Activated CD8-positive, alpha-beta T cell treated with anti-CD3 and anti-CD28 coated beads for 36 hours (primary cell): ENCODE data around the gene NLRP12. TPM values are rescaled to one million over a fixed set of nuclear protein-coding genes. Genes with fewer than 3 reads are reported as not detected.
A peak's percentile ranks its signal among the peaks of the same experiment; 100 is the strongest.

Source experiments
- ATAC-seq: fragments of 200-7000 bp; cut with Tn5 transposase; one replicate; pipeline ENCODE4 v1.10.0; 2021; ENCODE audit warnings: mild to moderate bottlenecking, moderate library complexity
- CTCF ChIA-PET: fragments of 350-600 bp; sonication (Branson Sonifier 250); formaldehyde crosslinking; loops from one replicate; lab custom pipeline; 2021; ENCODE audit warnings: antibody characterized with exemption; lab: Charles Lee
- POLR2A ChIA-PET: fragments of 350-600 bp; sonication (Branson Sonifier 250); formaldehyde crosslinking; loops from one replicate; lab custom pipeline; 2021; ENCODE audit warnings: antibody characterized with exemption; lab: Charles Lee
- DNase-seq: peaks from one replicate; pipeline ENCODE4 v3.0.0-alpha.2; 2020
- H3K27ac Mint-ChIP-seq: one replicate; pipeline ENCODE4 v1.8.0; 2021; ENCODE audit warnings: mild to moderate bottlenecking, mixed read lengths
- H3K27me3 Mint-ChIP-seq: one replicate; pipeline ENCODE4 v1.8.0; 2021; ENCODE audit warnings: mixed read lengths
- H3K36me3 Mint-ChIP-seq: one replicate; pipeline ENCODE4 v1.8.0; 2021; ENCODE audit warnings: low read depth, mixed read lengths
- H3K4me1 Mint-ChIP-seq: one replicate; pipeline ENCODE4 v1.8.0; 2021; ENCODE audit warnings: low read depth, mixed read lengths
- H3K4me3 Mint-ChIP-seq: one replicate; pipeline ENCODE4 v1.8.0; 2021; ENCODE audit warnings: mild to moderate bottlenecking, moderate library complexity, mixed read lengths
- H3K9me3 Mint-ChIP-seq: one replicate; pipeline ENCODE4 v1.8.0; 2021; ENCODE audit warnings: mixed read lengths
- CTCF ChIP-seq: fragments of 200-600 bp; IDR thresholded peaks from one replicate; pipeline ENCODE4 v1.8.0; 2022; ENCODE audit warnings: antibody characterized with exemption, mild to moderate bottlenecking
- intact Hi-C: fragments of 100-400 bp; cut with micrococcal nuclease; formaldehyde crosslinking; loops from one replicate; pipeline ENCODE4 v1.10.0; 2022
- total RNA-seq, 2 experiments: library from RNA; stranded (reverse); gene quantifications; one replicate each; pipeline ENCODE4 v1.2.3, GENCODE V29; 2021

The NLRP12 gene
- total RNA-seq, 2 experiments from 2014 or later: 0.07 TPM; not detected in 1

GRCh38 chr19:53808710-53809125 is 15.4 kb downstream of the NLRP12 start:
- no peak for ATAC-seq
- Mint-ChIP-seq H3K4me3 (no peak overlapping the region), H3K27ac (no peak overlapping the region), H3K36me3 (no peaks in the 10 kb centered on the region), H3K9me3 (no peaks in the 10 kb centered on the region), H3K27me3 (no peaks in the 10 kb centered on the region), H3K4me1 (no peaks in the 10 kb centered on the region)
- intact Hi-C loops: no loop called here
- ChIA-PET CTCF (interaction anchor here (1.2 to 1.8 kb wide), 3 partner anchors 15 to 223 kb away, joined by 3 to 4 read pairs (median 4); no protein-coding TSS in a partner anchor), POLR2A (no interaction called here)
- DNase-seq: no peak
- no peak for TF ChIP-seq CTCF

- DNase-seq (no peak), ATAC-seq (no peak)
- H3K4me1 Mint-ChIP-seq: no peaks in the 10 kb centered on the region
- intact Hi-C loops: no loop called here
- no peak for TF ChIP-seq CTCF
- no peak overlapping the region for H3K4me3 Mint-ChIP-seq
- ChIA-PET POLR2A (no interaction called here), CTCF (interaction anchor here (1.7 kb wide), 1 partner anchor 9 kb away, joined by 6 read pairs; no protein-coding TSS in a partner anchor)
- H3K27me3 Mint-ChIP-seq: no peaks in the 10 kb centered on the region
- H3K36me3 Mint-ChIP-seq: no peaks in the 10 kb centered on the region
- no peak overlapping the region for H3K27ac Mint-ChIP-seq
- no peaks in the 10 kb centered on the region for H3K9me3 Mint-ChIP-seq
Observed at GRCh38 chr19:53801257-53801656, 22.9 kb downstream of the NLRP12 start.

GRCh38 chr19:53795019-53795418 is 29.1 kb downstream of the NLRP12 start:
- H3K4me3 Mint-ChIP-seq: no peak overlapping the region
- H3K9me3 Mint-ChIP-seq: no peaks in the 10 kb centered on the region
- peaks cover 1% of the 10 kb centered on the region for H3K27me3 Mint-ChIP-seq
- CTCF ChIA-PET: no interaction called here
- intact Hi-C loops: no loop called here
- TF ChIP-seq CTCF: no peak
- DNase-seq: no peak
- H3K27ac Mint-ChIP-seq: no peak overlapping the region
- H3K36me3 Mint-ChIP-seq: no peaks in the 10 kb centered on the region
- H3K4me1 Mint-ChIP-seq: no peaks in the 10 kb centered on the region
- no peak for ATAC-seq
- POLR2A ChIA-PET: no interaction called here

- H3K27ac Mint-ChIP-seq: no peak overlapping the region
- ChIA-PET CTCF (interaction anchor here (0.6 to 2.9 kb wide), 49 partner anchors 8 to 726 kb away, joined by 3 to 23 read pairs (median 4); partner anchors contain the start of genes NLRP12 and ZNF761), POLR2A (no interaction called here)
- DNase-seq: peak; percentile 88
- peaks cover 1% of the 10 kb centered on the region for H3K27me3 Mint-ChIP-seq
- peak; percentile 100 for ATAC-seq
- H3K36me3 Mint-ChIP-seq: no peaks in the 10 kb centered on the region
- TF ChIP-seq CTCF: peak; percentile 93
- H3K9me3 Mint-ChIP-seq: no peaks in the 10 kb centered on the region
- H3K4me1 Mint-ChIP-seq: no peaks in the 10 kb centered on the region
- H3K4me3 Mint-ChIP-seq: no peak overlapping the region
- intact Hi-C loops: loop anchor here (5.0 kb wide), 1 partner anchor 239 kb away; no protein-coding TSS in a partner anchor
Observed at GRCh38 chr19:53792721-53793433, 31.2 kb downstream of the NLRP12 start.
